Thymus (tissue), 14 donors: Measurements from ENCODE around the gene PRIM1. TPM values are rescaled to one million over a fixed set of nuclear protein-coding genes. Genes with fewer than 3 reads are reported as not detected.
A peak's percentile ranks its signal among the peaks of the same experiment; 100 is the strongest.
"Not testable (repeated sequence)": the region's sequence is repeated elsewhere in the genome, so short reads cannot be mapped to it uniquely, and the experiment has no call there.

Source experiments
- DNase-seq, 9 donors: peaks; one replicate each; pipeline ENCODE4 v3.0.0-alpha.2; 2013; ENCODE audit warnings: low spot score in 9 of 9, low read depth in 6 of 9, missing footprints in 1 of 9
- H3K27ac ChIP-seq, 2 donors: one replicate each; pipeline ENCODE4 v1.5.1; 2013; ENCODE audit warnings: control low read depth in 1 of 2, low read depth in 1 of 2, low read length in 1 of 2, mild to moderate bottlenecking in 1 of 2, moderate library complexity in 1 of 2
- H3K27me3 ChIP-seq, 2 donors: one replicate each; pipeline ENCODE4 v1.5.1; 2013; ENCODE audit warnings: low read length in 1 of 2; ENCODE audit not compliant: control insufficient read depth in 2 of 2, insufficient read depth in 1 of 2
- H3K36me3 ChIP-seq, 2 donors: one replicate each; pipeline ENCODE4 v1.5.1; 2013; ENCODE audit warnings: low read length in 1 of 2, mild to moderate bottlenecking in 1 of 2, moderate library complexity in 1 of 2; ENCODE audit not compliant: control insufficient read depth in 2 of 2, insufficient read depth in 2 of 2
- H3K4me1 ChIP-seq, 2 donors: one replicate each; pipeline ENCODE4 v1.5.1; 2013; ENCODE audit warnings: low read length in 2 of 2; ENCODE audit not compliant: control insufficient read depth in 2 of 2, insufficient read depth in 2 of 2
- H3K4me3 ChIP-seq, 2 donors: one replicate each; pipeline ENCODE4 v1.5.1; 2013; ENCODE audit warnings: low read length in 2 of 2, control low read depth in 1 of 2, mild to moderate bottlenecking in 1 of 2
- H3K9me3 ChIP-seq, 2 donors: one replicate each; pipeline ENCODE4 v1.5.1; 2013; ENCODE audit warnings: low read length in 1 of 2, mild to moderate bottlenecking in 1 of 2; ENCODE audit not compliant: control insufficient read depth in 2 of 2, insufficient read depth in 1 of 2
- WGBS: extraction: QIAGEN DNeasy Blood & Tissue Kit; methylation state at CpG from one replicate; pipeline ENCODE4 v1.1.7; 2013; 5-methylcytosine and 5-hydroxymethylcytosine counted together
- long read RNA-seq, 10 donors: transcript quantifications; one replicate each; lab custom pipeline, GENCODE V29; 2026
- polyA plus RNA-seq: library from polyadenylated mRNA; stranded (reverse); fragments of 200-250 nt; gene quantifications from one replicate; pipeline ENCODE4 v1.2.3, GENCODE V29; 2013
- total RNA-seq: library from RNA; stranded (reverse); fragments of 120-200 nt; gene quantifications from one replicate; pipeline ENCODE4 v1.2.4, GENCODE V29; 2013
- donor health status: healthy.

PRIM1 gene
- total RNA-seq = 37.6 TPM
- 6.9 TPM for polyA plus RNA-seq
- long read RNA-seq, donor 1, partial matches to known transcripts = 0 of 2 reads
- long read RNA-seq, donor 1, other reads (novel, unspliced or antisense) = 0 of 2 reads
- long read RNA-seq, donor 2 = 0 reads
- long read RNA-seq, donor 3, transcript PRIM1-201 (13 exons, 1,393 nt) = major isoform, 9 of 26 reads
- long read RNA-seq, donor 3, partial matches to known transcripts = 16 of 26 reads
- long read RNA-seq, donor 3, other reads (novel, unspliced or antisense) = 0 of 26 reads
- long read RNA-seq, donor 4, partial matches to known transcripts = 0 of 4 reads
- long read RNA-seq, donor 4, other reads (novel, unspliced or antisense) = 0 of 4 reads
- long read RNA-seq, donor 5, partial matches to known transcripts = 13 of 18 reads
- long read RNA-seq, donor 5, other reads (novel, unspliced or antisense) = 0 of 18 reads
- long read RNA-seq, donor 6, partial matches to known transcripts = 0 of 2 reads
- long read RNA-seq, donor 6, other reads (novel, unspliced or antisense) = 0 of 2 reads
- long read RNA-seq, donor 7, transcript PRIM1-201 (13 exons, 1,393 nt) = major isoform, 5 of 14 reads
- long read RNA-seq, donor 7, partial matches to known transcripts = 8 of 14 reads
- long read RNA-seq, donor 7, other reads (novel, unspliced or antisense) = 0 of 14 reads
- long read RNA-seq, donor 8 = 0 reads
- long read RNA-seq, donor 9, partial matches to known transcripts = 0 of 4 reads
- long read RNA-seq, donor 9, other reads (novel, unspliced or antisense) = 0 of 4 reads
- long read RNA-seq, donor 10, partial matches to known transcripts = 5 of 8 reads
- long read RNA-seq, donor 10, other reads (novel, unspliced or antisense) = 0 of 8 reads

- Histone ChIP-seq H3K36me3 (peaks cover 0 to 20% of the 10 kb centered on the region in 2 donors), H3K4me1 (peaks cover 2 to 10% of the 10 kb centered on the region in 2 donors), H3K27ac (peak within 1 kb of the TSS; percentile 92 to 94), H3K9me3 (no peaks in the 10 kb centered on the region), H3K4me3 (peak within 1 kb of the TSS; percentile 91 to 98), H3K27me3 (no peaks in the 10 kb centered on the region)
- under 1% methylated on average over 64 of the region's 64 CpGs for WGBS
- DNase-seq = peak; percentile 50 to 87 (median 70)
Measured at GRCh38 chr12:56751712-56752598, at the start of gene PRIM1. TSS of gene PRIM1 (minus strand) at chr12:56752323. CDS start at chr12:56752298, 25 bp downstream.

- DNase-seq = no peak
- no peaks in the 10 kb centered on the region for H3K4me1 ChIP-seq
- no peaks in the 10 kb centered on the region for H3K36me3 ChIP-seq
- no peak overlapping the region for H3K27ac ChIP-seq
- H3K27me3 ChIP-seq = no peaks in the 10 kb centered on the region
- H3K4me3 ChIP-seq = no peak overlapping the region
- peaks cover 0 to 9% of the 10 kb centered on the region in 2 donors for H3K9me3 ChIP-seq
Measured at GRCh38 chr12:56800221-56800620, 48.1 kb upstream of the PRIM1 start.

GRCh38 chr12:56799345-56799744 lies 47.2 kb upstream of the PRIM1 start:
- not testable (repeated sequence) for H3K27ac ChIP-seq, H3K27me3 ChIP-seq, DNase-seq, H3K9me3 ChIP-seq, H3K4me3 ChIP-seq, H3K36me3 ChIP-seq, H3K4me1 ChIP-seq
- WGBS = 93% methylated on average over 6 of the region's 6 CpGs

- not testable (repeated sequence) for H3K27ac ChIP-seq, H3K9me3 ChIP-seq, DNase-seq, H3K4me1 ChIP-seq, H3K4me3 ChIP-seq, H3K27me3 ChIP-seq, H3K36me3 ChIP-seq
- WGBS = 98% methylated on average over 26 of the region's 27 CpGs
Measured at GRCh38 chr12:56795791-56796190, 43.7 kb upstream of the PRIM1 start.

GRCh38 chr12:56795046-56795562 lies 43.0 kb upstream of the PRIM1 start:
- WGBS = 80% methylated on average over 13 of the region's 13 CpGs
- not testable (repeated sequence) for H3K9me3 ChIP-seq, H3K36me3 ChIP-seq, H3K27me3 ChIP-seq, H3K4me3 ChIP-seq, H3K27ac ChIP-seq, H3K4me1 ChIP-seq, DNase-seq

GRCh38 chr12:56793124-56793523 lies 41.0 kb upstream of the PRIM1 start:
- H3K4me1 ChIP-seq, H3K27ac ChIP-seq, DNase-seq, H3K9me3 ChIP-seq, H3K27me3 ChIP-seq, H3K36me3 ChIP-seq, H3K4me3 ChIP-seq: not testable (repeated sequence)
- WGBS = 95% methylated on average over 7 of the region's 7 CpGs

GRCh38 chr12:56792678-56793077 lies 40.6 kb upstream of the PRIM1 start:
- H3K27ac ChIP-seq = no peak overlapping the region
- no peak for DNase-seq
- H3K36me3 ChIP-seq = no peaks in the 10 kb centered on the region
- H3K4me3 ChIP-seq = no peak overlapping the region
- no peaks in the 10 kb centered on the region for H3K27me3 ChIP-seq
- no peaks in the 10 kb centered on the region for H3K9me3 ChIP-seq
- no peaks in the 10 kb centered on the region for H3K4me1 ChIP-seq
- WGBS = 94% methylated on average over 2 of the region's 2 CpGs

- not testable (repeated sequence) for H3K27me3 ChIP-seq, H3K27ac ChIP-seq, DNase-seq, H3K4me3 ChIP-seq, H3K4me1 ChIP-seq, H3K9me3 ChIP-seq, H3K36me3 ChIP-seq
- 96% methylated on average over 32 of the region's 34 CpGs for WGBS
Measured at GRCh38 chr12:56789429-56789828, 37.3 kb upstream of the PRIM1 start.
